GM23338 (cell line): ENCODE data around the gene BRCA1. TPM values are rescaled to one million over a fixed set of nuclear protein-coding genes. Genes with fewer than 3 reads are reported as not detected.

Source experiments
- ATAC-seq: fragments of 200-7000 bp; cut with Tn5 transposase; 3 replicates; pipeline ENCODE4 v1.9.1; 2020
- DNase-seq: peaks from one replicate; pipeline ENCODE4 v3.0.0-alpha.2; 2015; ENCODE audit warnings: low spot score
- H2AFZ ChIP-seq: fragments of 200-600 bp; sonication (generic); 2 replicates; pipeline ENCODE4 v1.8.0; 2016; ENCODE audit warnings: antibody characterized with exemption, mild to moderate bottlenecking, moderate library complexity
- H3F3A ChIP-seq: fragments of 200-600 bp; sonication (generic); replicated peaks from 2 replicates; pipeline ENCODE4 v1.8.0; 2017; ENCODE audit warnings: antibody characterized with exemption, mixed run types, low read depth
- H3K27ac ChIP-seq: fragments of 200-600 bp; sonication (generic); 2 replicates; pipeline ENCODE4 v1.6.1; 2016; ENCODE audit warnings: low read depth
- H3K27me3 ChIP-seq: fragments of 200-600 bp; sonication (generic); 2 replicates; pipeline ENCODE4 v1.8.0; 2016; ENCODE audit warnings: mild to moderate bottlenecking, mixed run types, moderate library complexity; ENCODE audit not compliant: insufficient read depth
- H3K36me3 ChIP-seq: fragments of 200-600 bp; sonication (generic); 2 replicates; pipeline ENCODE4 v1.8.0; 2016; ENCODE audit warnings: mild to moderate bottlenecking; ENCODE audit not compliant: insufficient read depth
- H3K4me1 ChIP-seq: fragments of 200-600 bp; sonication (generic); 2 replicates; pipeline ENCODE4 v1.8.0; 2016; ENCODE audit warnings: mild to moderate bottlenecking, moderate library complexity; ENCODE audit not compliant: insufficient read depth
- H3K4me2 ChIP-seq: fragments of 200-600 bp; sonication (generic); 2 replicates; pipeline ENCODE4 v1.7.1; 2017; ENCODE audit warnings: mixed run types
- H3K4me3 ChIP-seq: fragments of 200-600 bp; sonication (generic); 2 replicates; pipeline ENCODE4 v1.6.1; 2016; ENCODE audit warnings: mixed run types
- H3K79me2 ChIP-seq: fragments of 200-600 bp; sonication (generic); replicated peaks from 2 replicates; pipeline ENCODE4 v1.8.0; 2017; ENCODE audit warnings: mild to moderate bottlenecking; ENCODE audit not compliant: insufficient read depth
- H3K9me2 ChIP-seq: fragments of 200-600 bp; sonication (generic); 2 replicates; pipeline ENCODE4 v1.8.0; 2017; ENCODE audit not compliant: insufficient read depth
- H4K20me1 ChIP-seq: fragments of 200-600 bp; sonication (generic); replicated peaks from 2 replicates; pipeline ENCODE4 v1.8.0; 2017; ENCODE audit warnings: mild to moderate bottlenecking; ENCODE audit not compliant: insufficient read depth
- H3K27ac Mint-ChIP-seq: 2 replicates; pipeline ENCODE4 v1.8.0; 2020; ENCODE audit warnings: inconsistent platforms, mild to moderate bottlenecking, moderate library complexity, mixed read lengths
- H3K27me3 Mint-ChIP-seq: 3 replicates; pipeline ENCODE4 v1.8.0; 2022; ENCODE audit warnings: low read depth, mild to moderate bottlenecking, moderate library complexity, mixed read lengths, inconsistent platforms; ENCODE audit not compliant: insufficient read depth, poor library complexity
- H3K36me3 Mint-ChIP-seq: 3 replicates; pipeline ENCODE4 v1.8.0; 2021; ENCODE audit warnings: low read depth, mild to moderate bottlenecking, inconsistent platforms, moderate library complexity, mixed read lengths
- H3K4me1 Mint-ChIP-seq: 3 replicates; pipeline ENCODE4 v1.8.0; 2020; ENCODE audit warnings: mild to moderate bottlenecking, inconsistent platforms, mixed read lengths
- H3K4me3 Mint-ChIP-seq: 3 replicates; pipeline ENCODE4 v1.8.0; 2021; ENCODE audit warnings: moderate library complexity, mild to moderate bottlenecking, inconsistent platforms, mixed read lengths
- H3K9me3 Mint-ChIP-seq: 3 replicates; pipeline ENCODE4 v1.8.0; 2020; ENCODE audit warnings: moderate library complexity, mild to moderate bottlenecking, inconsistent platforms, mixed read lengths
- CREB1 ChIP-seq: fragments of 250-450 bp; sonication (Bioruptor Pico); IDR thresholded peaks from 2 replicates; pipeline ENCODE4 v1.5.0; 2020; ENCODE audit warnings: low read depth, mild to moderate bottlenecking, moderate library complexity
- EZH2 ChIP-seq: fragments of 200-600 bp; sonication (generic); IDR thresholded peaks from one replicate; pipeline ENCODE4 v1.8.0; 2017; ENCODE audit warnings: antibody characterized with exemption, mild to moderate bottlenecking, low read depth; ENCODE audit not compliant: unreplicated experiment
- EZH2phosphoT487 ChIP-seq: fragments of 200-600 bp; sonication (generic); IDR thresholded peaks from one replicate; pipeline ENCODE4 v1.8.1; 2018; ENCODE audit warnings: antibody characterized with exemption; ENCODE audit not compliant: unreplicated experiment
- JUNB ChIP-seq: IDR thresholded peaks from one replicate; pipeline ENCODE4 v1.6.1; 2016; ENCODE audit warnings: antibody characterized with exemption; ENCODE audit not compliant: unreplicated experiment
- NANOG ChIP-seq: IDR thresholded peaks from 2 replicates; pipeline ENCODE4 v1.6.1; 2016; ENCODE audit warnings: antibody characterized with exemption, borderline replicate concordance
- POLR2AphosphoS5 ChIP-seq: IDR thresholded peaks from 2 replicates; pipeline ENCODE4 v1.6.1; 2016; ENCODE audit warnings: antibody characterized with exemption, low read depth
- STAT1 ChIP-seq: IDR thresholded peaks from one replicate; pipeline ENCODE4 v1.6.1; 2016; ENCODE audit warnings: antibody characterized with exemption; ENCODE audit not compliant: unreplicated experiment
- ZNF114 ChIP-seq: fragments of 250-450 bp; sonication (Bioruptor Pico); IDR thresholded peaks from 2 replicates; pipeline ENCODE4 v1.5.0; 2020; ENCODE audit warnings: mild to moderate bottlenecking, moderate library complexity
- ZNF331 ChIP-seq: fragments of 250-450 bp; sonication (Bioruptor Pico); IDR thresholded peaks from 2 replicates; pipeline ENCODE4 v1.5.0; 2020; ENCODE audit warnings: low read depth, mild to moderate bottlenecking, moderate library complexity
- polyA plus RNA-seq: library from polyadenylated mRNA; unstranded; fragments of >200 nt; fragmentation: Nextera tagmentation; extraction: Ambion mirVana; gene quantifications from 2 replicates; pipeline ENCODE4 v1.2.1, GENCODE V29; 2016
- total RNA-seq: library from RNA; depleted of rRNA; stranded (reverse); fragments of >200 nt; shearing (Covaris generic); gene quantifications from 2 replicates; pipeline ENCODE4 v1.2.3, GENCODE V29; 2014
- TF ChIP-seq, protein P1 (sequence below): IDR thresholded peaks from 2 replicates; pipeline ENCODE4 v1.6.1; 2016; ENCODE audit warnings: antibody characterized with exemption
- TF ChIP-seq, protein P2 (sequence below), 2 experiments: fragments of 200-600 bp in 1 of 2; sonication (generic) in 1 of 2; conservative IDR thresholded peaks; 2 replicates each; pipeline versions ENCODE4 v1.5.1 to v1.6.1; 2016 to 2017; ENCODE audit warnings: antibody characterized with exemption in 2 of 2, low read depth in 2 of 2, mild to moderate bottlenecking in 2 of 2, moderate library complexity in 1 of 2
- TF ChIP-seq, protein P3 (sequence below): IDR thresholded peaks from one replicate; pipeline ENCODE4 v1.6.1; 2018; ENCODE audit warnings: antibody characterized with exemption; ENCODE audit not compliant: unreplicated experiment
- TF ChIP-seq, protein P4 (sequence below): fragments of 250-450 bp; sonication (Bioruptor Pico); IDR thresholded peaks from 2 replicates; pipeline ENCODE4 v1.5.0; 2020; ENCODE audit warnings: mild to moderate bottlenecking, moderate library complexity

Gene BRCA1
- total and polyA plus RNA-seq, 2 experiments from 2014 or later = 43.2 to 45.9 TPM

DNA sequence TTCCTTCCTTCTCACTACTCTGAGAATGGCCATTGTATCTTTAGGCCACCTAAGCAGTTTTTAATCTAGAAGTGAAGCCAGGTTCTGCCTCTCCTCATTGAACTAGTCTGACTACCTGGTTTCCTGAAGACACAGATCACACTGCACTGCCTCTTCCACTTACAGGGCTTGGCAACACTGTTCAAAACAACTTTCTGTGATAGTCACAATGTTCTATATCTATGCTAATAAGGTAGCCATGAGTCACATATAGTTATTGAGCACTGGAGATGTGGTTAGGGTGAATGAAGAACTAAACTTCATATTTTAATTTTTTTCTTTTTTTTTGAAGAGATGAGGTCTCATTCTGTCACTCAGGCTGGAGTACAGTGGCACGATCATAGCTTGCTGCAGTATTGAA, 73.2 kb downstream of the BRCA1 start:
- Histone ChIP-seq H3K79me2 (no peaks in the 10 kb centered on the region), H3K4me2 (no peak overlapping the region), H3K36me3 (peaks cover 19% of the 10 kb centered on the region; the same call in 1 of the 2 replicates), H3K27me3 (no peaks in the 10 kb centered on the region), H3K9me2 (no peaks in the 10 kb centered on the region), H3K4me1 (no peaks in the 10 kb centered on the region), H3K4me3 (no peak overlapping the region), H3K27ac (0 out of 2 replicates have a peak overlapping the region, but pooled peaks have one; percentile 39), H2AFZ (no peak overlapping the region), H3F3A (0 out of 2 replicates have a peak, but pooled peaks cover 2% of the 10 kb centered on the region), H4K20me1 (no peaks in the 10 kb centered on the region)
- peaks cover 10% of the 10 kb centered on the region for H3K27me3 Mint-ChIP-seq
- peaks cover 60% of the 10 kb centered on the region for H3K36me3 Mint-ChIP-seq
- H3K4me1 Mint-ChIP-seq = peaks cover 3% of the 10 kb centered on the region; the same call in 2 of the 3 replicates
- no peak for DNase-seq
- ATAC-seq = no peak
- no peaks in the 10 kb centered on the region for H3K9me3 Mint-ChIP-seq
- TF ChIP-seq, protein P1, sequence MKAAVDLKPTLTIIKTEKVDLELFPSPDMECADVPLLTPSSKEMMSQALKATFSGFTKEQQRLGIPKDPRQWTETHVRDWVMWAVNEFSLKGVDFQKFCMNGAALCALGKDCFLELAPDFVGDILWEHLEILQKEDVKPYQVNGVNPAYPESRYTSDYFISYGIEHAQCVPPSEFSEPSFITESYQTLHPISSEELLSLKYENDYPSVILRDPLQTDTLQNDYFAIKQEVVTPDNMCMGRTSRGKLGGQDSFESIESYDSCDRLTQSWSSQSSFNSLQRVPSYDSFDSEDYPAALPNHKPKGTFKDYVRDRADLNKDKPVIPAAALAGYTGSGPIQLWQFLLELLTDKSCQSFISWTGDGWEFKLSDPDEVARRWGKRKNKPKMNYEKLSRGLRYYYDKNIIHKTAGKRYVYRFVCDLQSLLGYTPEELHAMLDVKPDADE = no peak
- TF ChIP-seq, protein P2, sequence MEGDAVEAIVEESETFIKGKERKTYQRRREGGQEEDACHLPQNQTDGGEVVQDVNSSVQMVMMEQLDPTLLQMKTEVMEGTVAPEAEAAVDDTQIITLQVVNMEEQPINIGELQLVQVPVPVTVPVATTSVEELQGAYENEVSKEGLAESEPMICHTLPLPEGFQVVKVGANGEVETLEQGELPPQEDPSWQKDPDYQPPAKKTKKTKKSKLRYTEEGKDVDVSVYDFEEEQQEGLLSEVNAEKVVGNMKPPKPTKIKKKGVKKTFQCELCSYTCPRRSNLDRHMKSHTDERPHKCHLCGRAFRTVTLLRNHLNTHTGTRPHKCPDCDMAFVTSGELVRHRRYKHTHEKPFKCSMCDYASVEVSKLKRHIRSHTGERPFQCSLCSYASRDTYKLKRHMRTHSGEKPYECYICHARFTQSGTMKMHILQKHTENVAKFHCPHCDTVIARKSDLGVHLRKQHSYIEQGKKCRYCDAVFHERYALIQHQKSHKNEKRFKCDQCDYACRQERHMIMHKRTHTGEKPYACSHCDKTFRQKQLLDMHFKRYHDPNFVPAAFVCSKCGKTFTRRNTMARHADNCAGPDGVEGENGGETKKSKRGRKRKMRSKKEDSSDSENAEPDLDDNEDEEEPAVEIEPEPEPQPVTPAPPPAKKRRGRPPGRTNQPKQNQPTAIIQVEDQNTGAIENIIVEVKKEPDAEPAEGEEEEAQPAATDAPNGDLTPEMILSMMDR (conservative IDR thresholded peaks at IDR 0.05; ENCODE audit: low read depth in 2 of 2) = no peak
- TF ChIP-seq JUNB (no peak), POLR2AphosphoS5 (no peak), CREB1 (no peak), EZH2phosphoT487 (no peak), EZH2 (no peak), NANOG (no peak), ZNF114 (CRISPR knock-in tag) (no peak), ZNF331 (no peak), STAT1 (no peak)
- TF ChIP-seq, protein P3, sequence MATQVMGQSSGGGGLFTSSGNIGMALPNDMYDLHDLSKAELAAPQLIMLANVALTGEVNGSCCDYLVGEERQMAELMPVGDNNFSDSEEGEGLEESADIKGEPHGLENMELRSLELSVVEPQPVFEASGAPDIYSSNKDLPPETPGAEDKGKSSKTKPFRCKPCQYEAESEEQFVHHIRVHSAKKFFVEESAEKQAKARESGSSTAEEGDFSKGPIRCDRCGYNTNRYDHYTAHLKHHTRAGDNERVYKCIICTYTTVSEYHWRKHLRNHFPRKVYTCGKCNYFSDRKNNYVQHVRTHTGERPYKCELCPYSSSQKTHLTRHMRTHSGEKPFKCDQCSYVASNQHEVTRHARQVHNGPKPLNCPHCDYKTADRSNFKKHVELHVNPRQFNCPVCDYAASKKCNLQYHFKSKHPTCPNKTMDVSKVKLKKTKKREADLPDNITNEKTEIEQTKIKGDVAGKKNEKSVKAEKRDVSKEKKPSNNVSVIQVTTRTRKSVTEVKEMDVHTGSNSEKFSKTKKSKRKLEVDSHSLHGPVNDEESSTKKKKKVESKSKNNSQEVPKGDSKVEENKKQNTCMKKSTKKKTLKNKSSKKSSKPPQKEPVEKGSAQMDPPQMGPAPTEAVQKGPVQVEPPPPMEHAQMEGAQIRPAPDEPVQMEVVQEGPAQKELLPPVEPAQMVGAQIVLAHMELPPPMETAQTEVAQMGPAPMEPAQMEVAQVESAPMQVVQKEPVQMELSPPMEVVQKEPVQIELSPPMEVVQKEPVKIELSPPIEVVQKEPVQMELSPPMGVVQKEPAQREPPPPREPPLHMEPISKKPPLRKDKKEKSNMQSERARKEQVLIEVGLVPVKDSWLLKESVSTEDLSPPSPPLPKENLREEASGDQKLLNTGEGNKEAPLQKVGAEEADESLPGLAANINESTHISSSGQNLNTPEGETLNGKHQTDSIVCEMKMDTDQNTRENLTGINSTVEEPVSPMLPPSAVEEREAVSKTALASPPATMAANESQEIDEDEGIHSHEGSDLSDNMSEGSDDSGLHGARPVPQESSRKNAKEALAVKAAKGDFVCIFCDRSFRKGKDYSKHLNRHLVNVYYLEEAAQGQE = no peak
- TF ChIP-seq, protein P4, sequence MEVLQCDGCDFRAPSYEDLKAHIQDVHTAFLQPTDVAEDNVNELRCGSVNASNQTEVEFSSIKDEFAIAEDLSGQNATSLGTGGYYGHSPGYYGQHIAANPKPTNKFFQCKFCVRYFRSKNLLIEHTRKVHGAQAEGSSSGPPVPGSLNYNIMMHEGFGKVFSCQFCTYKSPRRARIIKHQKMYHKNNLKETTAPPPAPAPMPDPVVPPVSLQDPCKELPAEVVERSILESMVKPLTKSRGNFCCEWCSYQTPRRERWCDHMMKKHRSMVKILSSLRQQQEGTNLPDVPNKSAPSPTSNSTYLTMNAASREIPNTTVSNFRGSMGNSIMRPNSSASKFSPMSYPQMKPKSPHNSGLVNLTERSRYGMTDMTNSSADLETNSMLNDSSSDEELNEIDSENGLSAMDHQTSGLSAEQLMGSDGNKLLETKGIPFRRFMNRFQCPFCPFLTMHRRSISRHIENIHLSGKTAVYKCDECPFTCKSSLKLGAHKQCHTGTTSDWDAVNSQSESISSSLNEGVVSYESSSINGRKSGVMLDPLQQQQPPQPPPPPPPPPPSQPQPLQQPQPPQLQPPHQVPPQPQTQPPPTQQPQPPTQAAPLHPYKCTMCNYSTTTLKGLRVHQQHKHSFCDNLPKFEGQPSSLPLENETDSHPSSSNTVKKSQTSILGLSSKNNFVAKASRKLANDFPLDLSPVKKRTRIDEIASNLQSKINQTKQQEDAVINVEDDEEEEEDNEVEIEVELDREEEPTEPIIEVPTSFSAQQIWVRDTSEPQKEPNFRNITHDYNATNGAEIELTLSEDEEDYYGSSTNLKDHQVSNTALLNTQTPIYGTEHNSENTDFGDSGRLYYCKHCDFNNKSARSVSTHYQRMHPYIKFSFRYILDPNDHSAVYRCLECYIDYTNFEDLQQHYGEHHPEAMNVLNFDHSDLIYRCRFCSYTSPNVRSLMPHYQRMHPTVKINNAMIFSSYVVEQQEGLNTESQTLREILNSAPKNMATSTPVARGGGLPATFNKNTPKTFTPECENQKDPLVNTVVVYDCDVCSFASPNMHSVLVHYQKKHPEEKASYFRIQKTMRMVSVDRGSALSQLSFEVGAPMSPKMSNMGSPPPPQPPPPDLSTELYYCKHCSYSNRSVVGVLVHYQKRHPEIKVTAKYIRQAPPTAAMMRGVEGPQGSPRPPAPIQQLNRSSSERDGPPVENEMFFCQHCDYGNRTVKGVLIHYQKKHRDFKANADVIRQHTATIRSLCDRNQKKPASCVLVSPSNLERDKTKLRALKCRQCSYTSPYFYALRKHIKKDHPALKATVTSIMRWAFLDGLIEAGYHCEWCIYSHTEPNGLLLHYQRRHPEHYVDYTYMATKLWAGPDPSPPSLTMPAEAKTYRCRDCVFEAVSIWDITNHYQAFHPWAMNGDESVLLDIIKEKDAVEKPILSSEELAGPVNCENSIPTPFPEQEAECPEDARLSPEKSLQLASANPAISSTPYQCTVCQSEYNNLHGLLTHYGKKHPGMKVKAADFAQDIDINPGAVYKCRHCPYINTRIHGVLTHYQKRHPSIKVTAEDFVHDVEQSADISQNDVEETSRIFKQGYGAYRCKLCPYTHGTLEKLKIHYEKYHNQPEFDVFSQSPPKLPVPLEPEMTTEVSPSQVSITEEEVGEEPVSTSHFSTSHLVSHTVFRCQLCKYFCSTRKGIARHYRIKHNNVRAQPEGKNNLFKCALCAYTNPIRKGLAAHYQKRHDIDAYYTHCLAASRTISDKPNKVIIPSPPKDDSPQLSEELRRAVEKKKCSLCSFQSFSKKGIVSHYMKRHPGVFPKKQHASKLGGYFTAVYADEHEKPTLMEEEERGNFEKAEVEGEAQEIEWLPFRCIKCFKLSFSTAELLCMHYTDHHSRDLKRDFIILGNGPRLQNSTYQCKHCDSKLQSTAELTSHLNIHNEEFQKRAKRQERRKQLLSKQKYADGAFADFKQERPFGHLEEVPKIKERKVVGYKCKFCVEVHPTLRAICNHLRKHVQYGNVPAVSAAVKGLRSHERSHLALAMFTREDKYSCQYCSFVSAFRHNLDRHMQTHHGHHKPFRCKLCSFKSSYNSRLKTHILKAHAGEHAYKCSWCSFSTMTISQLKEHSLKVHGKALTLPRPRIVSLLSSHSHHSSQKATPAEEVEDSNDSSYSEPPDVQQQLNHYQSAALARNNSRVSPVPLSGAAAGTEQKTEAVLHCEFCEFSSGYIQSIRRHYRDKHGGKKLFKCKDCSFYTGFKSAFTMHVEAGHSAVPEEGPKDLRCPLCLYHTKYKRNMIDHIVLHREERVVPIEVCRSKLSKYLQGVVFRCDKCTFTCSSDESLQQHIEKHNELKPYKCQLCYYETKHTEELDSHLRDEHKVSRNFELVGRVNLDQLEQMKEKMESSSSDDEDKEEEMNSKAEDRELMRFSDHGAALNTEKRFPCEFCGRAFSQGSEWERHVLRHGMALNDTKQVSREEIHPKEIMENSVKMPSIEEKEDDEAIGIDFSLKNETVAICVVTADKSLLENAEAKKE (CRISPR knock-in tag) = no peak
- no peak overlapping the region for H3K27ac Mint-ChIP-seq
- no peak overlapping the region for H3K4me3 Mint-ChIP-seq
